ENCODE data around the gene DPP6.

DNA sequence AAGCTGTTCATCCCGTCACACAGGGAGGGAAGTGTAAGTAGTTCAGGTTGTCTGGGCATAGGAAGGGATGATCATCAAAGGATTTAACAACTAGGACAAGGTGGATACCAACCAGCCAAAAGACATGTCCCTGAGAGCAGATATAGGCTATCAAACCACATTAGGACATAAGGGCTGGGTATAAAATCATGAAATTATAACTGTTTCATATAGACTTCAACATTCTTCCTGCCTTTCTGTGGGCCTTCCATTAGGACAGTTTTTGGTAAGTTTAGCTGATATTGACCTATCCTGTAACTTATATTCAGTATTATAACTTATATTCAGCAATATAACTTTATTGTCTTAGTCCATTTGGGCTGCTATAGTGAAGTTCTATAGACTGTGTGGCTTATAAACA, 759.8 kb downstream of the DPP6 start:
- TF ChIP-seq FOXP2 (optimal IDR thresholded peaks at IDR 0.05; ENCODE audit: control extremely low read depth, extremely low read length, insufficient read depth) (no peak), EZH2 (IDR thresholded peaks at IDR 0.05) (no peak)
